Measurements from ENCODE around the gene CHAT.

Gene CHAT

DNA sequence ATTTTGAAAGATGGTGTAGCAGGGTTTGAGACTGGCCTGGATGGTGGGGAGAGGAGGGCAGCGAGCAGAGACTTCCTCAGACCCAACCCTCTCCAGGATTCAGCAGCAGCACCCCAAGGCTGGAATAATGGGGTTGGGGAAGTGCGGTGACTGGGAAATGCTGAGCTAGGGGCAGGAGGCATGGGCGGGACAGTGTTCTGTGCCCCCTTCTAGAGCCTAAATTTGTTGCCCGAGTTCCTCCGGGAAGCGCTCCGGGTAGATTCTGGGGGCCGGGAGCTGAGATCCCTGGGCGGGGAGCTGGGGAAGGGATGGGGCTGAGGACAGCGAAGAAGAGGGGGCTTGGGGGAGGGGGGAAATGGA, at the start of gene CHAT:
CHAT (plus strand) TSS at position 156 of the 360 bp plus-strand sequence; CDS start at position 309, 153 bp downstream.
- peaks cover 36 to 49% (median 46%) of the 10 kb centered on the region in 11 experiments for H3K9me3 ChIP-seq (replicated peaks in 1 of 11)
- H3K9ac ChIP-seq, result no peak within 1 kb of the TSS
- no peak within 1 kb of the TSS for H3K27ac ChIP-seq
- no peak within 1 kb of the TSS for H3K4me2 ChIP-seq
- no peak within 1 kb of the TSS for H3K4me3 ChIP-seq
- no peaks in the 10 kb centered on the region for H3K36me3 ChIP-seq
- no peak for TF ChIP-seq Cebpa-rat (IDR thresholded peaks at IDR 0.05)
- H3K27me3 ChIP-seq, result peaks cover 41 to 75% (median 67%) of the 10 kb centered on the region in 11 experiments
- H4K20me1 ChIP-seq, result no peaks in the 10 kb centered on the region; a peak in 1 of 22 replicates
- H3K4me1 ChIP-seq, result no peaks in the 10 kb centered on the region

DNA sequence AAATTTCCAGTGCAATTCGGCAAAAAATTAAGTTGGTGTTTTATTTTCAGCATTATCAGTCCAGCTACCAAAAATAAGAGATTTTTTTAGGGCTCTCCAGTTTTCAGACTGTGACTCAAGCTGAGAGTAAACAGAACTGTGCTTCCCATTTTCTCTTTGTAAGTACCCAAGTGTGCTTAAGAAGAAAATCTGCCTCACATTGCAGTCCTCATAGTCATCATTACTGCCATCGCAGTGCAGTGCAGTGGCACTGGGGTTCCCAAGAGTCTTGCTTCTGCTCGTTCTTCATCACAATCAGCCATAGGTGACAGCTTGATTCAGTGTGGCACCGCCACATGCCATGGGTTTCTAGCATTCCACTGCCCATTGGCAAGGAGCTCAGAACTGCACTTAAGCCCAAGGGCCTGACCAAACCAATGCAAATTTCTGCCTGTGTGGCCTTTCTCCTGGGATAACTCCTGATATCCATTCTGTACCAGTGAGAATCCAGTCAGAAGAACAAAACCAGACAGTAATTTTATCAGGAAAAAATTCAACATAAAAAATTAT, 49.3 kb upstream of the CHAT start:
- Histone ChIP-seq H3K27ac (no peak overlapping the region), H3K27me3 (no peaks in the 10 kb centered on the region), H3K36me3 (no peaks in the 10 kb centered on the region), H3K4me1 (no peaks in the 10 kb centered on the region; a peak in 1 of 20 replicates), H3K9me3 (replicated peaks in 1 of 11) (peaks cover 7 to 19% (median 11%) of the 10 kb centered on the region in 11 experiments; a peak in 19 of 22 replicates), H3K4me3 (no peak overlapping the region), H3K9ac (no peak overlapping the region), H4K20me1 (no peaks in the 10 kb centered on the region), H3K4me2 (no peak overlapping the region)
- TF ChIP-seq Cebpa-rat (IDR thresholded peaks at IDR 0.05), result no peak

DNA sequence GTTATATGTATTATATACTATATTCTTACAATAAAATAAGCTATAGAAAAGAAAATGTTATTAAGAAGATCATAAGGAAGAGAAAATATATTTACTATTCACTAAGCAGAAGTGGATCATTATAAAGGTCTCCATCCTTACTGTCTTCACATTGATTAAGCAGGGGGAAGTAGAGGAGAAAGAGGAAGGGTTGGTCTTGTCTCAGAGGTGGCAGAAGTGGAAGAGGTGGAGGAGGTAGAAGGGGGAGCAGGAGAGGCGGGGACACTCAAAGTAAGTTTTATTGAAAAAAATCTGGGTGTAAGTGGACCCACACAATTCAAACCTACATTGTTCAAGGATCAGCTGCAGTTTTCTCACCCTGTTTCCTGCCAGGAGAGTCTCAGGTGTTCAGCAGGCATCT, 46.0 kb upstream of the CHAT start:
- H3K9ac ChIP-seq, result no peak overlapping the region
- no peaks in the 10 kb centered on the region for H3K27me3 ChIP-seq
- H3K36me3 ChIP-seq, result no peaks in the 10 kb centered on the region
- H4K20me1 ChIP-seq, result no peaks in the 10 kb centered on the region
- H3K4me3 ChIP-seq, result no peak overlapping the region
- TF ChIP-seq Cebpa-rat (IDR thresholded peaks at IDR 0.05), result no peak
- H3K4me2 ChIP-seq, result no peak overlapping the region
- no peaks in the 10 kb centered on the region for H3K4me1 ChIP-seq
- peaks cover 10 to 21% (median 13%) of the 10 kb centered on the region in 11 experiments; a peak in 19 of 22 replicates for H3K9me3 ChIP-seq (replicated peaks in 1 of 11)
- H3K27ac ChIP-seq, result no peak overlapping the region

DNA sequence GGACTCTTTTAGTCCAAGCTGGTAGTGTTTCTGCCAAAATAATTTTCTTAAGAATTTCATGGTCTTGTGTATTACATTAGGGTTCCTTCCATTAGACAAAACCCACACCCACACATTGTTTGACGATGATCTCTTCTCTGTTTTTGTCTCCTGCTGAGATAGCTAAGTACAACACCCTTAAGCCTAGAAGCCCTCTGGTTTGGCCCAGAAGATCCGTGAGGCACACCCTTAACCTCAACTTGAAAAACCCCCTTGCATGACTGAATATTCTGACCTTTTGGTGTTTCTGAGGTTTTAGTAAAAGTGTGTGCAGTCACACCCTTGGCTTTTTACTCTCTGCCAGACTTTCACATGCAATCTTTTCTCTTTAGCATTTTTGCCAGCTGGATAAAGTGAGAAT, 45.6 kb upstream of the CHAT start:
- H3K9ac ChIP-seq, result no peak overlapping the region
- no peak for TF ChIP-seq Cebpa-rat (IDR thresholded peaks at IDR 0.05)
- H3K4me1 ChIP-seq, result no peaks in the 10 kb centered on the region
- H3K27me3 ChIP-seq, result no peaks in the 10 kb centered on the region
- peaks cover 10 to 21% (median 13%) of the 10 kb centered on the region in 11 experiments; a peak in 19 of 22 replicates for H3K9me3 ChIP-seq (replicated peaks in 1 of 11)
- H3K36me3 ChIP-seq, result no peaks in the 10 kb centered on the region
- no peak overlapping the region for H3K27ac ChIP-seq
- H3K4me2 ChIP-seq, result no peak overlapping the region
- H3K4me3 ChIP-seq, result no peak overlapping the region
- no peaks in the 10 kb centered on the region for H4K20me1 ChIP-seq

DNA sequence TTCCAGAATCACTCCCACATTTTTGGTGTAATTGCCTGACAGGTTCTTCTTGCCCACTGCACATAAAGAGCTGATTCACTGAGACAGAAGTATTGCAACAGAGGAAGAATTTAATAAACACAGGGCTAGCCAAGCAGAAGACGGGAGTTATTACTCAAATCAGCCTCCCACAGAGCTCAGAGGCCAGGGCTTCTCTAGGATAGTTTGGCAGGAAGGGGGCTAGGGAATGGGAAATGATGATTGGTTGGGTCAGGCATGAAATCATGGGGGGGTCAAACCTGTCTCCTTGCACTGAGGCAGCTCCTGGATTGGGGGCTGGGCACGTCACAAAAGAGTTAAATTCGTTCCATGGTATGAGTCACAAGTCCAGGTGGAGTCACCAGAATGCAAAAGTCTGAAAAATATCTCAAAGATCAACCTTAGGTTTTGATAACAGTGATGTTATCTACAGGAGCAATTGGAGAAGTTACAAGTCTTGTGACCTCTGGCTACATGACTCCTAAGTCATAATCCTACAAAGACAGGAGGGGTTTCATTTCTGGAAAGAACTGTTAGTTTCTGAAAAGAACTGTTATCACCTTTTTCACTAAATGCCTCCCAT, 44.7 kb upstream of the CHAT start:
- no peak overlapping the region for H3K27ac ChIP-seq
- H4K20me1 ChIP-seq, result no peaks in the 10 kb centered on the region
- no peaks in the 10 kb centered on the region for H3K4me1 ChIP-seq
- TF ChIP-seq Cebpa-rat (IDR thresholded peaks at IDR 0.05), result no peak
- H3K9ac ChIP-seq, result no peak overlapping the region
- H3K4me3 ChIP-seq, result no peak overlapping the region
- no peaks in the 10 kb centered on the region for H3K27me3 ChIP-seq
- no peaks in the 10 kb centered on the region for H3K36me3 ChIP-seq
- no peak overlapping the region for H3K4me2 ChIP-seq
- H3K9me3 ChIP-seq (replicated peaks in 1 of 11), result peaks cover 10 to 21% (median 13%) of the 10 kb centered on the region in 11 experiments; a peak in 19 of 22 replicates

DNA sequence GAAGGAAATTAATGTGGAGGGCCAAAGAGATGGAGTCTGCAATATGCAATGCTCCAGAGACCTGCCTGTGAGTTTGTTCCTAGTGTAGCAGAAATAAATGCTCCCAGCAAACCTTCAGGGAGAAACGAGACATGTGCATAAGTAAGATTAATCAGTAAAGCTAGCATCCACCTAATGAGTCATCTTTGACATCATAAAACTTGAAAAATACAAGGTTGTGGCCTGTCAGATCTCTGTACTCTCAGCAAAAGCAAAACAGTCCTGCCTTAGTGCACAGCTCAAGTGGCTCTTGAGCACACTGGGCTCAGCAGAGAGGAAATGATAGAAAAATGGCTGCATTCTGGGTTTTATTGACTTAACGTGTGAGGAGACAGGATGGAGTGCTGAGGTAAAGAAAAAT, 42.4 kb upstream of the CHAT start:
- no peak overlapping the region for H3K4me3 ChIP-seq
- H3K9me3 ChIP-seq (replicated peaks in 1 of 11), result peaks cover 10 to 21% (median 13%) of the 10 kb centered on the region in 11 experiments; a peak in 19 of 22 replicates
- H4K20me1 ChIP-seq, result no peaks in the 10 kb centered on the region
- no peaks in the 10 kb centered on the region for H3K4me1 ChIP-seq
- no peak overlapping the region for H3K27ac ChIP-seq
- no peak overlapping the region for H3K4me2 ChIP-seq
- TF ChIP-seq Cebpa-rat (IDR thresholded peaks at IDR 0.05), result no peak
- no peaks in the 10 kb centered on the region for H3K27me3 ChIP-seq
- no peak overlapping the region for H3K9ac ChIP-seq
- H3K36me3 ChIP-seq, result no peaks in the 10 kb centered on the region

DNA sequence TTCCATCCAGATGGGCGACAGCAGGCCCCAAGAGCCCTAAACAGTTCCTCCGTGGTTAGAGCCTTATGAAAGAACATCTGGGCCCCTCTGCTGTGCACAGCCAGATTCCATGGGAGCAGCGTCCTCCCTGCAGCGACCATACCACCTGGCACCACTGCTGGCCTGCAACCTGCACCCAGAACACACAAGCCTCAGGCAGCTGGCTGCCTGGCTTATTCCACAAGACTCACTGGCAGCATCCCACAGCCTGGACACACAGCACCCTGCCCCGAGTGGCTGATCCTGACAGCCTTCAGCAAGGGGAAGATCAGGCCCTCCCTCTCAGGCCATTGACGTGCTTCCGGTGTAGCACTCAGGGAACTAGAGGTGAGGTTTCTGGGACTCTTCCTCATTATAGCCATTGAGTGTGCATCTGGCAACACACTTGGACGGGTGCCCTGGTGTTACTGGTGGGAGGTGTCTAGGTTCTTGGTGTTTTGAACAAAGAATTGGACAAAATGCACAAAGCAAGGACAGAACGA, 41.2 kb upstream of the CHAT start:
- TF ChIP-seq Cebpa-rat (IDR thresholded peaks at IDR 0.05), result no peak
- no peaks in the 10 kb centered on the region for H4K20me1 ChIP-seq
- H3K4me1 ChIP-seq, result no peaks in the 10 kb centered on the region
- H3K27ac ChIP-seq, result no peak overlapping the region
- no peaks in the 10 kb centered on the region for H3K36me3 ChIP-seq
- peaks cover 8 to 21% (median 13%) of the 10 kb centered on the region in 11 experiments; a peak in 18 of 22 replicates for H3K9me3 ChIP-seq (replicated peaks in 1 of 11)
- H3K27me3 ChIP-seq, result no peaks in the 10 kb centered on the region
- no peak overlapping the region for H3K4me3 ChIP-seq
- no peak overlapping the region for H3K9ac ChIP-seq
- no peak overlapping the region for H3K4me2 ChIP-seq

DNA sequence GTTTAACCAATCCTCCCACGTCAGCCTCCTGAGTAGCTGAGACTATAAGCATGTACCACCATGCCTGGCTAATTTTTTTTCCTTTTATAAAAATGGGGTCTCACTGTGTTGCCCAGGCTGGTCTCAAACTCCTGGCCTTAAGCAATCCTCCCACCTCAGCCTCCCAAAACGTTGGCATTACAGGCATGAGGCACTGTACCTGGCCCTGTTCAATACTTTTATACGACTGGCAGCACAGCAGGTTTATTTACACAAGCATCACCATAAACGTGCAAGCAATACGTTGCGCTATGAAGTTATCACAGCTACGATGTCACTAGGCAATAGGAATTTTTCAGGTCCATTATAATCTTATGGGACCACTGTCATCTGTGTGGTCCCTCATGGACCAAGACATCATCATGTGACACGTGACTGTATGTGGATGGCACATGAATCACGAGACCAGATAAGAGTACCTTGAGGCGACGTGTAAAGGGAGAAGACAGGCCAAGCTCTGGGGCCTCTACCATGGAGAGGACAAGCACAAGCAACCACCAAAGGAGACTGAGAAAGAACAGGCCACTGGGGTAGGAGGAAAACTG, 38.3 kb upstream of the CHAT start:
- no peaks in the 10 kb centered on the region for H3K27me3 ChIP-seq
- no peak overlapping the region for H3K4me2 ChIP-seq
- H3K4me3 ChIP-seq, result no peak overlapping the region
- no peaks in the 10 kb centered on the region for H3K9me3 ChIP-seq (replicated peaks in 1 of 11)
- H3K4me1 ChIP-seq, result no peaks in the 10 kb centered on the region
- H3K27ac ChIP-seq, result no peak overlapping the region
- H4K20me1 ChIP-seq, result no peaks in the 10 kb centered on the region
- H3K9ac ChIP-seq, result no peak overlapping the region
- no peaks in the 10 kb centered on the region for H3K36me3 ChIP-seq
- TF ChIP-seq Cebpa-rat (IDR thresholded peaks at IDR 0.05), result no peak

DNA sequence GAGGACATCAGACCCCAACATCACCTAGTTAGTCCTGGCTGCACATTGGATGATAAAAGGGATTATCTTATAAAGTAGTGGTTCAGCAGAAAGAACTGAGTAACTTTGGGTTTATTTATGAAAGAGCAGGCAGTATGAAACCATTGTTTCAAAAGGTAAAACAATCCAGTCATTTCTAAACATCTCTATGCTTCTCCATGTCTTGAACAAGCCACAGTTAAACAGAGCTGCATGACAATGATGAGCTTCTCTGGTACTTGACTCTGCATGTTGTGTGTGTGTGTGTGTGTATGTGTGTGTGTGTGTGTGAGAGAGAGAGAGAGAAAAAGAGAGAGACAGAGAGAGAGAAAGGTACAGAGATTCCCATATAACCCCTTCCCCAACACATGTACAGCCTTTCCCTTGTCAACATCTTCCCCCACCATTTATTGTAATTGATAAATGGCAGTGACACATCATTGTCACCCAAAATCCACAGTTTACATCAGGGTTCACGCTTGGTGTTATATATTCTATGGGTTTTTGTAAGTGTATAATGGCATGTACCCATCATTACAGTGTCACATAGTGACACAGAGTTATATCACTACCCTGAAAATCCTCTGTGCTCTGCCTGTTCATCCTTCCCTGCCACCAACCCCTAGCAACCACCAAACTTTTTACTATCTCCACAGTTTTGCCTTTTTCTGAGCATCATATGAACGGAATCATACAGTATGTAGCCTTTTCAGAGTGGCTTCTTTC, 36.5 kb upstream of the CHAT start:
- H3K27ac ChIP-seq, result no peak overlapping the region
- no peaks in the 10 kb centered on the region for H3K9me3 ChIP-seq (replicated peaks in 1 of 11)
- H3K4me2 ChIP-seq, result no peak overlapping the region
- no peaks in the 10 kb centered on the region for H3K27me3 ChIP-seq
- H3K4me3 ChIP-seq, result no peak overlapping the region
- no peak for TF ChIP-seq Cebpa-rat (IDR thresholded peaks at IDR 0.05)
- no peaks in the 10 kb centered on the region for H4K20me1 ChIP-seq
- no peaks in the 10 kb centered on the region for H3K4me1 ChIP-seq
- H3K9ac ChIP-seq, result no peak overlapping the region
- no peaks in the 10 kb centered on the region for H3K36me3 ChIP-seq

Measured in BLaER1 treated with 17β-estradiol and CSF1 and Interleukin-3, amounts not matched to agents 10 nM and 100 nM (cell line).